ENCODE data around the gene MYORG. TPM values are rescaled to one million over a fixed set of nuclear protein-coding genes. Genes with fewer than 3 reads are reported as not detected.
A peak's percentile ranks its signal among the peaks of the same experiment; 100 is the strongest.

The MYORG gene
- total and polyA plus RNA-seq, 10 of the 15 experiments (the other 5 are each of a cell fraction or from before 2014, with no cell fraction given) = 0.05 to 0.36 (median 0.10) TPM; not detected in 1

- TF ChIP-seq REST (IDR thresholded peaks at IDR 0.05; ENCODE audit: low read depth, low read length) = no peak
- TF ChIP-seq TBL1XR1 (IDR thresholded peaks at IDR 0.05; ENCODE audit: low read depth, low read length) = no peak
- TF ChIP-seq TAF1 (IDR thresholded peaks at IDR 0.05; ENCODE audit: borderline replicate concordance, low read depth, low read length) = no peak
- TF ChIP-seq, protein P1, sequence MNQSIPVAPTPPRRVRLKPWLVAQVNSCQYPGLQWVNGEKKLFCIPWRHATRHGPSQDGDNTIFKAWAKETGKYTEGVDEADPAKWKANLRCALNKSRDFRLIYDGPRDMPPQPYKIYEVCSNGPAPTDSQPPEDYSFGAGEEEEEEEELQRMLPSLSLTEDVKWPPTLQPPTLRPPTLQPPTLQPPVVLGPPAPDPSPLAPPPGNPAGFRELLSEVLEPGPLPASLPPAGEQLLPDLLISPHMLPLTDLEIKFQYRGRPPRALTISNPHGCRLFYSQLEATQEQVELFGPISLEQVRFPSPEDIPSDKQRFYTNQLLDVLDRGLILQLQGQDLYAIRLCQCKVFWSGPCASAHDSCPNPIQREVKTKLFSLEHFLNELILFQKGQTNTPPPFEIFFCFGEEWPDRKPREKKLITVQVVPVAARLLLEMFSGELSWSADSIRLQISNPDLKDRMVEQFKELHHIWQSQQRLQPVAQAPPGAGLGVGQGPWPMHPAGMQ (IDR thresholded peaks at IDR 0.05; ENCODE audit: borderline replicate concordance) = no peak
- TF ChIP-seq YBX1 (IDR thresholded peaks at IDR 0.05) = no peak
- TF ChIP-seq, protein P2, sequence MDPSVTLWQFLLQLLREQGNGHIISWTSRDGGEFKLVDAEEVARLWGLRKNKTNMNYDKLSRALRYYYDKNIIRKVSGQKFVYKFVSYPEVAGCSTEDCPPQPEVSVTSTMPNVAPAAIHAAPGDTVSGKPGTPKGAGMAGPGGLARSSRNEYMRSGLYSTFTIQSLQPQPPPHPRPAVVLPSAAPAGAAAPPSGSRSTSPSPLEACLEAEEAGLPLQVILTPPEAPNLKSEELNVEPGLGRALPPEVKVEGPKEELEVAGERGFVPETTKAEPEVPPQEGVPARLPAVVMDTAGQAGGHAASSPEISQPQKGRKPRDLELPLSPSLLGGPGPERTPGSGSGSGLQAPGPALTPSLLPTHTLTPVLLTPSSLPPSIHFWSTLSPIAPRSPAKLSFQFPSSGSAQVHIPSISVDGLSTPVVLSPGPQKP (IDR thresholded peaks at IDR 0.05; ENCODE audit: low read depth, low read length) = no peak
- no peak for TF ChIP-seq ZSCAN29 (IDR thresholded peaks at IDR 0.05)
- no peak for TF ChIP-seq ASH2L (IDR thresholded peaks at IDR 0.05; ENCODE audit: borderline replicate concordance, low read depth)
- TF ChIP-seq, protein P3, sequence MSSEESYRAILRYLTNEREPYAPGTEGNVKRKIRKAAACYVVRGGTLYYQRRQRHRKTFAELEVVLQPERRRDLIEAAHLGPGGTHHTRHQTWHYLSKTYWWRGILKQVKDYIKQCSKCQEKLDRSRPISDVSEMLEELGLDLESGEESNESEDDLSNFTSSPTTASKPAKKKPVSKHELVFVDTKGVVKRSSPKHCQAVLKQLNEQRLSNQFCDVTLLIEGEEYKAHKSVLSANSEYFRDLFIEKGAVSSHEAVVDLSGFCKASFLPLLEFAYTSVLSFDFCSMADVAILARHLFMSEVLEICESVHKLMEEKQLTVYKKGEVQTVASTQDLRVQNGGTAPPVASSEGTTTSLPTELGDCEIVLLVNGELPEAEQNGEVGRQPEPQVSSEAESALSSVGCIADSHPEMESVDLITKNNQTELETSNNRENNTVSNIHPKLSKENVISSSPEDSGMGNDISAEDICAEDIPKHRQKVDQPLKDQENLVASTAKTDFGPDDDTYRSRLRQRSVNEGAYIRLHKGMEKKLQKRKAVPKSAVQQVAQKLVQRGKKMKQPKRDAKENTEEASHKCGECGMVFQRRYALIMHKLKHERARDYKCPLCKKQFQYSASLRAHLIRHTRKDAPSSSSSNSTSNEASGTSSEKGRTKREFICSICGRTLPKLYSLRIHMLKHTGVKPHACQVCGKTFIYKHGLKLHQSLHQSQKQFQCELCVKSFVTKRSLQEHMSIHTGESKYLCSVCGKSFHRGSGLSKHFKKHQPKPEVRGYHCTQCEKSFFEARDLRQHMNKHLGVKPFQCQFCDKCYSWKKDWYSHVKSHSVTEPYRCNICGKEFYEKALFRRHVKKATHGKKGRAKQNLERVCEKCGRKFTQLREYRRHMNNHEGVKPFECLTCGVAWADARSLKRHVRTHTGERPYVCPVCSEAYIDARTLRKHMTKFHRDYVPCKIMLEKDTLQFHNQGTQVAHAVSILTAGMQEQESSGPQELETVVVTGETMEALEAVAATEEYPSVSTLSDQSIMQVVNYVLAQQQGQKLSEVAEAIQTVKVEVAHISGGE (CRISPR knock-in tag; IDR thresholded peaks at IDR 0.05) = no peak
- no peak for TF ChIP-seq KDM1A (IDR thresholded peaks at IDR 0.05; ENCODE audit: borderline replicate concordance)
- no peak for TF ChIP-seq NBN (IDR thresholded peaks at IDR 0.05)
- TF ChIP-seq, protein P4, sequence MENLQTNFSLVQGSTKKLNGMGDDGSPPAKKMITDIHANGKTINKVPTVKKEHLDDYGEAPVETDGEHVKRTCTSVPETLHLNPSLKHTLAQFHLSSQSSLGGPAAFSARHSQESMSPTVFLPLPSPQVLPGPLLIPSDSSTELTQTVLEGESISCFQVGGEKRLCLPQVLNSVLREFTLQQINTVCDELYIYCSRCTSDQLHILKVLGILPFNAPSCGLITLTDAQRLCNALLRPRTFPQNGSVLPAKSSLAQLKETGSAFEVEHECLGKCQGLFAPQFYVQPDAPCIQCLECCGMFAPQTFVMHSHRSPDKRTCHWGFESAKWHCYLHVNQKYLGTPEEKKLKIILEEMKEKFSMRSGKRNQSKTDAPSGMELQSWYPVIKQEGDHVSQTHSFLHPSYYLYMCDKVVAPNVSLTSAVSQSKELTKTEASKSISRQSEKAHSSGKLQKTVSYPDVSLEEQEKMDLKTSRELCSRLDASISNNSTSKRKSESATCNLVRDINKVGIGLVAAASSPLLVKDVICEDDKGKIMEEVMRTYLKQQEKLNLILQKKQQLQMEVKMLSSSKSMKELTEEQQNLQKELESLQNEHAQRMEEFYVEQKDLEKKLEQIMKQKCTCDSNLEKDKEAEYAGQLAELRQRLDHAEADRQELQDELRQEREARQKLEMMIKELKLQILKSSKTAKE (IDR thresholded peaks at IDR 0.05; ENCODE audit: low read depth, poor library complexity, severe bottlenecking) = no peak
- no peak; a peak in 1 of 4 replicates for TF ChIP-seq IKZF2 (IDR thresholded peaks at IDR 0.05)
- no peak for TF ChIP-seq ZNF384 (IDR thresholded peaks at IDR 0.05; ENCODE audit: borderline replicate concordance, low read depth, low read length)
- TF ChIP-seq SMC3 (IDR thresholded peaks at IDR 0.05; ENCODE audit: borderline replicate concordance, low read length) = no peak
- no peak for TF ChIP-seq IRF4 (IDR thresholded peaks at IDR 0.05; ENCODE audit: low read depth, low read length)
- no peak for TF ChIP-seq BACH1 (IDR thresholded peaks at IDR 0.05; ENCODE audit: borderline replicate concordance)
- TF ChIP-seq NRF1 (conservative IDR thresholded peaks at IDR 0.05; ENCODE audit: low read depth, low read length) = no peak
- TF ChIP-seq SIX5 (IDR thresholded peaks at IDR 0.05; ENCODE audit: low read depth, low read length, severe bottlenecking) = peak; percentile 91
Measured at GRCh38 chr9:34376596-34377403, at the start of gene MYORG (continued).

All from GM12878 (cell line).